Tibial artery (tissue), 4 donors: ENCODE results near the gene ANTKMT.

Experiments used
- DNase-seq, 2 donors: peaks; one replicate each; pipeline ENCODE4 v3.0.0-alpha.2; 2019
- H3K27ac ChIP-seq, 2 donors: fragments of 200-600 bp; sonication (generic) in 1 of 2; 1 replicate in 1 of 2; 2 replicates in 1 of 2; pipeline ENCODE4 v1.5.1; 2018 to 2019; ENCODE audit warnings: mild to moderate bottlenecking in 1 of 2
- H3K27me3 ChIP-seq, 2 donors: fragments of 200-600 bp; sonication (generic) in 1 of 2; one replicate each; pipeline versions ENCODE4 v1.5.1 to v1.6.0; 2016 to 2019
- H3K36me3 ChIP-seq, 3 donors: fragments of 200-600 bp; sonication (generic) in 2 of 3; one replicate each; pipeline ENCODE4 v1.5.1; 2016 to 2019; ENCODE audit warnings: mild to moderate bottlenecking in 2 of 3
- H3K4me1 ChIP-seq, 4 donors: fragments of 200-600 bp; sonication (generic) in 2 of 4; 1 replicate in 3 of 4; 2 replicates in 1 of 4; pipeline ENCODE4 v1.5.1; 2016 to 2019
- H3K4me3 ChIP-seq, 2 donors: fragments of 200-600 bp; sonication (generic) in 1 of 2; 1 replicate in 1 of 2; 2 replicates in 1 of 2; pipeline ENCODE4 v1.5.1; 2018 to 2019; ENCODE audit warnings: mild to moderate bottlenecking in 2 of 2
- H3K9me3 ChIP-seq, 3 donors: fragments of 200-600 bp; sonication (generic) in 1 of 3; one replicate each; pipeline ENCODE4 v1.5.1; 2016 to 2019
- intact Hi-C: fragments of 100-400 bp; cut with DNase I; formaldehyde crosslinking; loops from one replicate; pipeline ENCODE4 v1.15.0; 2023; ENCODE audit warnings: low total_unique reads
- TF ChIP-seq, protein P1 (sequence below), 2 experiments: fragments of 200-600 bp in 1 of 2; fragments of 450-650 bp in 1 of 2; IDR thresholded peaks; one replicate each; pipeline ENCODE4 v1.5.1; 2017 to 2019; ENCODE audit warnings: antibody characterized with exemption in 2 of 2, mild to moderate bottlenecking in 1 of 2, moderate library complexity in 1 of 2

Gene ANTKMT, protein sequence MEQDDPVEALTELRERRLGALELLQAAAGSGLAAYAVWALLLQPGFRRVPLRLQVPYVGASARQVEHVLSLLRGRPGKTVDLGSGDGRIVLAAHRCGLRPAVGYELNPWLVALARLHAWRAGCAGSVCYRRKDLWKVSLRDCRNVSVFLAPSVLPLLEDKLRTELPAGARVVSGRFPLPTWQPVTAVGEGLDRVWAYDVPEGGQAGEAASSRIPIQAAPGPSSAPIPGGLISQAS

DNA sequence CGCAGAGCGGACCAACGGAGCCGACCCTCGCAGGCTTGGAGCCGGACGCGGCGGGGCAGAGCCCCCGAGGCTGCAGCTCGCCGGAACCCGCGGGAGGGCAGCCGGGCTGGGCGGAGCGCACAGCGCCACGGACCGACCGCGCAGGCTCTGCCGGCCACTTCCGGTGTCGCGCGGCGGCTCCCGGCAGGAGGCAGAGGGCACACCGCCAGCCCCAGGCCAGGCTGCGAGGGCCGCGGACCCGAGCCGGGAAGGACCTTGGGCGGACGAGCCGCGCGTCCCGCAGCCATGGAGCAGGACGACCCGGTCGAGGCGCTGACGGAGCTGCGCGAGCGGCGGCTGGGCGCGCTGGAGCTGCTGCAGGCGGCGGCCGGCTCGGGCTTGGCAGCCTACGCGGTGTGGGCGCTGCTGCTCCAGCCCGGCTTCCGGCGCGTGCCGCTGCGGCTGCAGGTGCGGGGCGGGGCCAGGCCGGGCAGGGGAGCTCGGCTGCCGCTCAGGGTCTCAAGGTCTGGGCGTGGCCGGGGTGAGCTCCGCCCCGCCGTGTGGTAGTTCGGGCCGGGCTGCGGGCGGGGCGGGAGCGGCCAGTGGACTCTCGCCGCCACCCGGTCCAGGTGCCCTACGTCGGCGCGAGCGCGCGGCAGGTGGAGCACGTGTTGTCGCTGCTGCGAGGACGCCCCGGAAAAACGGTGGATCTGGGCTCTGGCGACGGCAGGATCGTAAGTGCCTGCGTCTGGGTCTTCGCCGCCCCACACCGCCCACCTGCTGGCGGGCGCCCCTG, at the start of gene ANTKMT:
TSS of gene ANTKMT (plus strand) at position 157 of the 775 bp plus-strand sequence. CDS start at position 286, 129 bp downstream.
- Histone ChIP-seq H3K4me1 (peaks cover 0 to 43% (median 25%) of the 10 kb centered on the region in 4 donors), H3K36me3 (no peaks in the 10 kb centered on the region), H3K4me3 (peak within 1 kb of the TSS; percentile 63 to 74), H3K9me3 (no peaks in the 10 kb centered on the region), H3K27ac (peak within 1 kb of the TSS; percentile 77 to 92), H3K27me3 (peaks cover 0 to 21% of the 10 kb centered on the region in 2 donors)
- peak; percentile 40 to 84 for DNase-seq
- intact Hi-C loops = no loop called here
- TF ChIP-seq, protein P1, sequence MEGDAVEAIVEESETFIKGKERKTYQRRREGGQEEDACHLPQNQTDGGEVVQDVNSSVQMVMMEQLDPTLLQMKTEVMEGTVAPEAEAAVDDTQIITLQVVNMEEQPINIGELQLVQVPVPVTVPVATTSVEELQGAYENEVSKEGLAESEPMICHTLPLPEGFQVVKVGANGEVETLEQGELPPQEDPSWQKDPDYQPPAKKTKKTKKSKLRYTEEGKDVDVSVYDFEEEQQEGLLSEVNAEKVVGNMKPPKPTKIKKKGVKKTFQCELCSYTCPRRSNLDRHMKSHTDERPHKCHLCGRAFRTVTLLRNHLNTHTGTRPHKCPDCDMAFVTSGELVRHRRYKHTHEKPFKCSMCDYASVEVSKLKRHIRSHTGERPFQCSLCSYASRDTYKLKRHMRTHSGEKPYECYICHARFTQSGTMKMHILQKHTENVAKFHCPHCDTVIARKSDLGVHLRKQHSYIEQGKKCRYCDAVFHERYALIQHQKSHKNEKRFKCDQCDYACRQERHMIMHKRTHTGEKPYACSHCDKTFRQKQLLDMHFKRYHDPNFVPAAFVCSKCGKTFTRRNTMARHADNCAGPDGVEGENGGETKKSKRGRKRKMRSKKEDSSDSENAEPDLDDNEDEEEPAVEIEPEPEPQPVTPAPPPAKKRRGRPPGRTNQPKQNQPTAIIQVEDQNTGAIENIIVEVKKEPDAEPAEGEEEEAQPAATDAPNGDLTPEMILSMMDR (IDR thresholded peaks at IDR 0.05) = peak; percentile 7 to 22

DNA sequence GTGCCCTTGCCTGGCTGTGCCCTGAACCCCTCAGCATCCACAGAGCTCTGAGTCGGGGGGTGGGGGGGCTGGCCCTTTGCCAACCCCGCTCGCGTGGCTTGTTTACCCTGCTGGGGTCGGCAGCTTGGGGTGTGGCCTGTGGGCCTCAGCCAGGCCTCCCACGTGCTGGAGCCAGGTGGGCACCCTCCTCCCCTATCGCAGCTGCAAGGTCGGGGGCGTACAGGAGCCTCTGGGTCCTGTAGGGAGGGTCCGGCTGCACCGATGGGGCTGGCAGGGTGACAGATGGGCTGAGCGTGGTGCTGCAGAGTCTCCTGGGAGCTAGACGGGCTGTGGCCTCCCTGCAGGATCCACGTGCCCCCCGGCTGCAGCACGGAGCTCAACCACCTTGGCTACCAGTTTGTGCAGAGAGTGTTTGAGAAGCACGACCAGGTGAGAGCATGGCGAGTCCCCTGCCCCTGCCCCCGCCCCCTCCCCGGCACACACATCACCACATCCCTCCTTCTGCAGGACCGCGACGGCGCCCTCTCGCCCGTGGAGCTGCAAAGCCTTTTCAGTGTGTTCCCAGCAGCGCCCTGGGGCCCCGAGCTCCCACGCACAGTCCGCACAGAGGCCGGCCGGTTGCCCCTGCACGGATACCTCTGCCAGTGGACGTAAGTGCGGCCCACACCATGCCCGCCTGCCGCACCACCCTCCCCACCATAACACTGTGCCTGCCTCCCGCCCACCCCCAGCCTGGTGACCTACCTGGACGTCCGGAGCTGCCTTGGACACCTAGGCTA, 49.4 kb upstream of the ANTKMT start:
- DNase-seq = no peak
- intact Hi-C loops = no loop called here
- peaks cover 8 to 40% (median 33%) of the 10 kb centered on the region in 4 donors for H3K4me1 ChIP-seq
- H3K27ac ChIP-seq = no peak overlapping the region
- no peak overlapping the region for H3K4me3 ChIP-seq
- H3K27me3 ChIP-seq = peaks cover 0 to 2% of the 10 kb centered on the region in 2 donors
- no peaks in the 10 kb centered on the region for H3K9me3 ChIP-seq
- H3K36me3 ChIP-seq = peaks cover 34 to 57% (median 43%) of the 10 kb centered on the region in 3 donors
- TF ChIP-seq, protein P1 (IDR thresholded peaks at IDR 0.05) = no peak

DNA sequence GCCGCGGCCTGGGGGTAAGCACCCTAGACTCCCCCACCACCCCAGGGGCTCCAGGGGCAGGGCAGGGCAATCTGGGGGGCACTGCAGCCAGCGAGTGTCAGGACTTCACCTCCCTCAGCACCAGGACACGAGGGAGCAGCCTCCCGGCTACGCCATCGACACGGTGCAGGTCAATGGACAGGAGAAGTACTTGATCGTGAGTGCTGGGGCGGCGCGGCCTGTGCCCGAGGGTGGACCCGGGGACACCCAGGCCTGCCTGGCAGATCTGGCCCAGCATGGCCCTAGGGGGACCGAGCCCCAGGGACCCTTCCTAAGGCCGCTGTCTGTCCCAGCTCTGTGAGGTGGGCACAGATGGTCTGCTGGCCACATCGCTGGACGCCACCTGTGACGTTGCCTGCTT, 48.6 kb upstream of the ANTKMT start:
- Histone ChIP-seq H3K27me3 (peaks cover 0 to 8% of the 10 kb centered on the region in 2 donors), H3K36me3 (peaks cover 34 to 57% (median 43%) of the 10 kb centered on the region in 3 donors), H3K9me3 (no peaks in the 10 kb centered on the region), H3K27ac (no peak overlapping the region), H3K4me1 (peaks cover 8 to 38% (median 31%) of the 10 kb centered on the region in 4 donors), H3K4me3 (no peak overlapping the region)
- TF ChIP-seq, protein P1 (IDR thresholded peaks at IDR 0.05) = no peak
- no peak for DNase-seq
- intact Hi-C loops = no loop called here

DNA sequence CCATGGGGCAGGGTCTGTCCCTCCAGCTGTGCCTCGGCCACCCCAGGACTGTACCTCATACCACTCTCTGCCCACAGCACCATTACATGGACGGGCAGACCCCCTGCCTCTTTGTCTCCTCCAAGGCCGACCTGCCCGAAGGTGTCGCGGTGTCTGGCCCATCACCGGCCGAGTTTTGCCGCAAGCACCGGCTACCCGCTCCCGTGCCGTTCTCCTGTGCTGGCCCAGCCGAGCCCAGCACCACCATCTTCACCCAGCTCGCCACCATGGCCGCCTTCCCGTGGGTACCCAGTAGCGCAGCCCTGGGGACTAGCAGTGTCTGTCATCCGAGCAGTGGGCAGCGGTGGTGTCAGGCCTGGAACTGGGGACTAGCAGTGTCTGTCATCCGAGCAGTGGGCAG, 48.1 kb upstream of the ANTKMT start:
- peaks cover 34 to 57% (median 43%) of the 10 kb centered on the region in 3 donors for H3K36me3 ChIP-seq
- intact Hi-C loops = no loop called here
- peaks cover 0 to 8% of the 10 kb centered on the region in 2 donors for H3K27me3 ChIP-seq
- no peak overlapping the region for H3K27ac ChIP-seq
- DNase-seq = no peak
- no peak overlapping the region for H3K4me3 ChIP-seq
- peaks cover 8 to 35% (median 27%) of the 10 kb centered on the region in 4 donors for H3K4me1 ChIP-seq
- TF ChIP-seq, protein P1 (IDR thresholded peaks at IDR 0.05) = no peak
- H3K9me3 ChIP-seq = no peaks in the 10 kb centered on the region

DNA sequence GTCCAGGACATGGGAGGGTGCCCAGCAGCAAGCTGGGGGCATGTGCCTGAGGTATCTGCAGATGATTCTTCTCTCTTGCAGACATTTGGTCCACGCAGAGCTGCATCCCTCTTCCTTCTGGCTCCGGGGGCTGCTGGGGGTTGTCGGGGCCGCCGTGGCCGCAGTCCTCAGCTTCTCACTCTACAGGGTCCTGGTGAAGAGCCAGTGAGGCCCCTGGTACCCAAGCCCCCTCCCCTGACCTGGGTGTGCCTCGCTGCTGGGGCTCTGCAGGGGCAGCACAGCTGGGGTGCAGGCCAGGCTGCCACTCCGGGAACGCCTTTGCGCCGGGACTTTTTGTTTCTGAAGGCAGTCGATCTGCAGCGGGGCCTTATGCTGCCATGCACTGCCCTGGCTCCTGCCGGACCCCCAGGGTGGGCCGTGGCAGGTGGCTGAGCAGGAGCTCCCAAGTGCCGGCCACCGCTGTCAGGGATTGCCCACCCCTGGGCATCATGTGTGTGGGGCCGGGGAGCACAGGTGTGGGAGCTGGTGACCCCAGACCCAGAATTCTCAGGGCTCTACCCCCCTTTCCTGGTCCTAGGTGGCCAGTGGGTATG, 47.5 kb upstream of the ANTKMT start:
- peaks cover 0 to 8% of the 10 kb centered on the region in 2 donors for H3K27me3 ChIP-seq
- DNase-seq = no peak
- H3K36me3 ChIP-seq = peaks cover 34 to 57% (median 43%) of the 10 kb centered on the region in 3 donors
- H3K4me1 ChIP-seq = peaks cover 7 to 34% (median 26%) of the 10 kb centered on the region in 4 donors
- intact Hi-C loops = no loop called here
- no peak overlapping the region for H3K4me3 ChIP-seq
- H3K9me3 ChIP-seq = no peaks in the 10 kb centered on the region
- no peak overlapping the region for H3K27ac ChIP-seq
- TF ChIP-seq, protein P1 (IDR thresholded peaks at IDR 0.05) = no peak
